Thoracic aorta (tissue), 2 donors: ENCODE data around the gene GALNT5. TPM values are rescaled to one million over a fixed set of nuclear protein-coding genes. Genes with fewer than 3 reads are reported as not detected.

Experiments
- ATAC-seq: fragments of 150-250 bp; one replicate; pipeline ENCODE4 v1.8.0; 2017; ENCODE audit warnings: low read depth; ENCODE audit not compliant: insufficient number of reproducible peaks, low FRiP score
- DNase-seq: peaks from one replicate; pipeline ENCODE4 v3.0.0-alpha.2; 2020; ENCODE audit warnings: low spot score
- H3K27ac ChIP-seq, 2 donors: fragments of 200-600 bp; sonication (generic); 1 replicate in 1 of 2; 2 replicates in 1 of 2; pipeline ENCODE4 v1.5.1; 2016; ENCODE audit warnings: mild to moderate bottlenecking in 2 of 2, moderate library complexity in 2 of 2
- H3K27me3 ChIP-seq: fragments of 200-600 bp; sonication (generic); replicated peaks from 2 replicates; pipeline ENCODE4 v1.6.0; 2016; ENCODE audit warnings: mild to moderate bottlenecking; ENCODE audit not compliant: insufficient read depth
- H3K36me3 ChIP-seq: fragments of 200-600 bp; sonication (generic); one replicate; pipeline ENCODE4 v1.5.1; 2016
- H3K4me1 ChIP-seq, 2 donors: fragments of 200-600 bp; sonication (generic); 1 replicate in 1 of 2; 2 replicates in 1 of 2; pipeline versions ENCODE4 v1.5.1 to v1.6.0; 2016; ENCODE audit warnings: low read depth in 2 of 2, mild to moderate bottlenecking in 1 of 2; ENCODE audit not compliant: control insufficient read depth in 1 of 2
- H3K4me3 ChIP-seq: fragments of 200-600 bp; sonication (generic); 2 replicates; pipeline ENCODE4 v1.5.1; 2016; ENCODE audit warnings: mild to moderate bottlenecking
- H3K9me3 ChIP-seq: fragments of 200-600 bp; sonication (generic); 2 replicates; pipeline ENCODE4 v1.5.1; 2016
- CTCF ChIP-seq: fragments of 200-600 bp; sonication (generic); IDR thresholded peaks from one replicate; pipeline ENCODE4 v1.5.1; 2019; ENCODE audit warnings: antibody characterized with exemption
- total RNA-seq, 2 donors: library from RNA; depleted of rRNA; stranded (reverse); fragments of >200 nt; gene quantifications; one replicate each; pipeline versions ENCODE4 v1.1.0 to v1.2.3, GENCODE V29; 2016

Gene GALNT5
- total RNA-seq, 2 donors from 2014 or later = 3.4 to 3.7 TPM

GRCh38 chr2:157264099-157264498 is 6.6 kb downstream of the GALNT5 start:
- H3K36me3 ChIP-seq = no peaks in the 10 kb centered on the region
- H3K27me3 ChIP-seq = no peaks in the 10 kb centered on the region
- H3K9me3 ChIP-seq = no peaks in the 10 kb centered on the region
- no peak overlapping the region for H3K4me3 ChIP-seq
- DNase-seq = no peak
- no peak for ATAC-seq
- TF ChIP-seq CTCF = no peak
- H3K4me1 ChIP-seq = peaks cover 8 to 14% of the 10 kb centered on the region in 2 donors
- peak overlapping the region in 1 of 2 donors; percentile 19 for H3K27ac ChIP-seq

- H3K4me1 ChIP-seq = peaks cover 8 to 9% of the 10 kb centered on the region in 2 donors
- no peaks in the 10 kb centered on the region for H3K27me3 ChIP-seq
- H3K9me3 ChIP-seq = no peaks in the 10 kb centered on the region
- H3K36me3 ChIP-seq = no peaks in the 10 kb centered on the region
- H3K27ac ChIP-seq = no peak overlapping the region
- DNase-seq (no peak), ATAC-seq (no peak)
- no peak for TF ChIP-seq CTCF
- no peak overlapping the region for H3K4me3 ChIP-seq
Observed at GRCh38 chr2:157265825-157266224, 8.3 kb downstream of the GALNT5 start.

- Histone ChIP-seq H3K27me3 (no peaks in the 10 kb centered on the region), H3K4me1 (peaks cover 8 to 9% of the 10 kb centered on the region in 2 donors), H3K27ac (no peak overlapping the region), H3K4me3 (no peak overlapping the region), H3K9me3 (no peaks in the 10 kb centered on the region), H3K36me3 (no peaks in the 10 kb centered on the region)
- DNase-seq (no peak), ATAC-seq (no peak)
- TF ChIP-seq CTCF = no peak
Observed at GRCh38 chr2:157267476-157267875, 10.0 kb downstream of the GALNT5 start.

- no peak for ATAC-seq
- H3K4me3 ChIP-seq = no peak overlapping the region
- no peak overlapping the region for H3K27ac ChIP-seq
Observed at GRCh38 chr2:157269060-157269459, 11.6 kb downstream of the GALNT5 start.

GRCh38 chr2:157269922-157270321 is 12.4 kb downstream of the GALNT5 start:
- no peak for ATAC-seq
- Histone ChIP-seq H3K4me1 (no peaks in the 10 kb centered on the region), H3K27me3 (no peaks in the 10 kb centered on the region), H3K9me3 (no peaks in the 10 kb centered on the region), H3K27ac (no peak overlapping the region), H3K36me3 (no peaks in the 10 kb centered on the region), H3K4me3 (no peak overlapping the region)
- DNase-seq = no peak
- no peak for TF ChIP-seq CTCF

More at GRCh38 chr2:157269060-157269459, 11.6 kb downstream of the GALNT5 start:
- H3K9me3 ChIP-seq = no peaks in the 10 kb centered on the region
- peaks cover 5 to 6% of the 10 kb centered on the region in 2 donors for H3K4me1 ChIP-seq
- H3K36me3 ChIP-seq = no peaks in the 10 kb centered on the region
- TF ChIP-seq CTCF = no peak
- DNase-seq = no peak
- H3K27me3 ChIP-seq = no peaks in the 10 kb centered on the region
